Fibroblast of lung (primary cell): ENCODE results near the gene COL4A3. TPM values are rescaled to one million over a fixed set of nuclear protein-coding genes. Genes with fewer than 3 reads are reported as not detected.

ENCODE experiments used
- DNase-seq, 2 donors: peaks; one replicate each; pipeline versions ENCODE4 v3.0.0 to v3.0.0-alpha.2; 2010; ENCODE audit warnings: low read depth in 2 of 2
- H2AFZ ChIP-seq: 2 replicates; pipeline ENCODE4 v1.5.1; 2012; ENCODE audit warnings: low read length, control low read depth, inconsistent platforms
- H3K27ac ChIP-seq: 2 replicates; pipeline ENCODE4 v1.5.1; 2011; ENCODE audit warnings: low read length, control low read depth; ENCODE audit not compliant: insufficient read depth
- H3K27me3 ChIP-seq: 2 replicates; pipeline ENCODE4 v1.5.1; 2011; ENCODE audit warnings: mild to moderate bottlenecking, low read length; ENCODE audit not compliant: control insufficient read depth, insufficient read depth
- H3K36me3 ChIP-seq: 2 replicates; pipeline ENCODE4 v1.5.1; 2011; ENCODE audit warnings: low read length; ENCODE audit not compliant: control insufficient read depth, insufficient read depth
- H3K4me1 ChIP-seq: 2 replicates; pipeline ENCODE4 v1.5.1; 2011; ENCODE audit warnings: low read length; ENCODE audit not compliant: control insufficient read depth, insufficient read depth; ENCODE audit errors: extremely low read depth
- H3K4me2 ChIP-seq: 2 replicates; pipeline ENCODE4 v1.5.1; 2011; ENCODE audit warnings: low read length, control low read depth; ENCODE audit not compliant: insufficient read depth; ENCODE audit errors: extremely low read depth
- H3K4me3 ChIP-seq, 4 experiments: fragments of 200-600 bp in 1 of 4; sonication (generic) in 1 of 4; replicated peaks in 1 of 4; 2 replicates each; pipeline ENCODE4 v1.5.1; 2011 to 2016; ENCODE audit warnings: low read length in 4 of 4, low read depth in 3 of 4, mild to moderate bottlenecking in 3 of 4, control low read depth in 2 of 4, inconsistent platforms in 1 of 4, mixed read lengths in 1 of 4; ENCODE audit not compliant: insufficient read depth in 1 of 4; ENCODE audit errors: control extremely low read depth in 1 of 4
- H3K79me2 ChIP-seq: 2 replicates; pipeline ENCODE4 v1.5.1; 2012; ENCODE audit warnings: mild to moderate bottlenecking, low read length, inconsistent platforms; ENCODE audit not compliant: control insufficient read depth, insufficient read depth
- H3K9ac ChIP-seq: 2 replicates; pipeline ENCODE4 v1.5.1; 2011; ENCODE audit warnings: mild to moderate bottlenecking, low read length, control low read depth; ENCODE audit not compliant: insufficient read depth
- H3K9me3 ChIP-seq: 2 replicates; pipeline ENCODE4 v1.5.1; 2012; ENCODE audit warnings: low read depth, low read length; ENCODE audit not compliant: control insufficient read depth, insufficient read depth
- H4K20me1 ChIP-seq: 2 replicates; pipeline ENCODE4 v1.5.1; 2011; ENCODE audit warnings: low read length; ENCODE audit not compliant: control insufficient read depth, insufficient read depth; ENCODE audit errors: extremely low read depth
- EZH2 ChIP-seq: IDR thresholded peaks from 2 replicates; pipeline ENCODE4 v1.5.1; 2012; ENCODE audit warnings: low read length, control low read depth, mild to moderate bottlenecking; ENCODE audit errors: missing control alignments
- polyA plus RNA-seq, 2 donors: library from polyadenylated mRNA; depleted of rRNA in 1 of 2; stranded (reverse) in 1 of 2; unstranded in 1 of 2; fragments of >200 nt; gene quantifications; 2 replicates each; pipeline ENCODE4 v1.2.1, GENCODE V29; 2011 to 2012; ENCODE audit warnings: missing spikeins in 1 of 2
- total RNA-seq: library from RNA; depleted of rRNA; stranded (reverse); fragments of >200 nt; gene quantifications from 2 replicates; pipeline ENCODE4 v1.2.1, GENCODE V29; 2014
- TF ChIP-seq, protein P1 (sequence below), 2 donors: IDR thresholded peaks in 1 of 2; conservative IDR thresholded peaks in 1 of 2; 1 replicate in 1 of 2; 2 replicates in 1 of 2; pipeline ENCODE4 v1.5.1; 2011 to 2012; ENCODE audit warnings: low read length in 2 of 2, control low read depth in 1 of 2, inconsistent platforms in 1 of 2, low read depth in 1 of 2, mild to moderate bottlenecking in 1 of 2

Gene COL4A3
- total and polyA plus RNA-seq, 2 donors (not counting 1 experiment from before 2014, with no cell fraction given) = 0.12 to 0.33 TPM

DNA sequence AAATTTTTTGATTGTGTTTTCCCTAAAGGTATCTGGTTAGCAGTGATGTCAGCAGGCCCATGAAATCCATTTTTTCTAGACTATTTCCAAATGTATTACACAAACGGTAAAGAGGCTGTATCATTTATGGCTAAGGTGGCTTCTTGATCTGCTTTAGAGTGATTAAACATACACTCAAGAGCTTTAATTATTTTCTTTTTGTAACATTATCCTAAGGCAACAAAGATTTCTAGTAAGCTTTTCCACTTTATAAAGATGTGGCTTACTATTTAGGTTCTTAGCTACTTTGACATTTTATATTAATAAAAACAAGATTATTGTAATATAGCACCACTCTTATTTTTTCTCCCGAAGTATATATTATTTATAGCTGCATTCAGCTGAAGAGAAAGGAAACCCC lies 177.1 kb downstream of the COL4A3 start:
- Histone ChIP-seq H3K4me3 (no peak overlapping the region), H2AFZ (no peak overlapping the region), H3K4me2 (no peak overlapping the region), H3K79me2 (no peaks in the 10 kb centered on the region), H3K27me3 (no peaks in the 10 kb centered on the region), H3K4me1 (no peaks in the 10 kb centered on the region), H3K9me3 (no peaks in the 10 kb centered on the region), H3K27ac (no peak overlapping the region), H4K20me1 (no peaks in the 10 kb centered on the region), H3K9ac (no peak overlapping the region), H3K36me3 (peaks cover 4% of the 10 kb centered on the region)
- no peak for TF ChIP-seq EZH2
- TF ChIP-seq, protein P1, sequence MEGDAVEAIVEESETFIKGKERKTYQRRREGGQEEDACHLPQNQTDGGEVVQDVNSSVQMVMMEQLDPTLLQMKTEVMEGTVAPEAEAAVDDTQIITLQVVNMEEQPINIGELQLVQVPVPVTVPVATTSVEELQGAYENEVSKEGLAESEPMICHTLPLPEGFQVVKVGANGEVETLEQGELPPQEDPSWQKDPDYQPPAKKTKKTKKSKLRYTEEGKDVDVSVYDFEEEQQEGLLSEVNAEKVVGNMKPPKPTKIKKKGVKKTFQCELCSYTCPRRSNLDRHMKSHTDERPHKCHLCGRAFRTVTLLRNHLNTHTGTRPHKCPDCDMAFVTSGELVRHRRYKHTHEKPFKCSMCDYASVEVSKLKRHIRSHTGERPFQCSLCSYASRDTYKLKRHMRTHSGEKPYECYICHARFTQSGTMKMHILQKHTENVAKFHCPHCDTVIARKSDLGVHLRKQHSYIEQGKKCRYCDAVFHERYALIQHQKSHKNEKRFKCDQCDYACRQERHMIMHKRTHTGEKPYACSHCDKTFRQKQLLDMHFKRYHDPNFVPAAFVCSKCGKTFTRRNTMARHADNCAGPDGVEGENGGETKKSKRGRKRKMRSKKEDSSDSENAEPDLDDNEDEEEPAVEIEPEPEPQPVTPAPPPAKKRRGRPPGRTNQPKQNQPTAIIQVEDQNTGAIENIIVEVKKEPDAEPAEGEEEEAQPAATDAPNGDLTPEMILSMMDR (conservative IDR thresholded peaks at IDR 0.05 in 1 of 2, IDR thresholded peaks at IDR 0.05 in 1 of 2; ENCODE audit: low read depth in 1 of 2, low read length in 2 of 2) = no peak
- no peak for DNase-seq

DNA sequence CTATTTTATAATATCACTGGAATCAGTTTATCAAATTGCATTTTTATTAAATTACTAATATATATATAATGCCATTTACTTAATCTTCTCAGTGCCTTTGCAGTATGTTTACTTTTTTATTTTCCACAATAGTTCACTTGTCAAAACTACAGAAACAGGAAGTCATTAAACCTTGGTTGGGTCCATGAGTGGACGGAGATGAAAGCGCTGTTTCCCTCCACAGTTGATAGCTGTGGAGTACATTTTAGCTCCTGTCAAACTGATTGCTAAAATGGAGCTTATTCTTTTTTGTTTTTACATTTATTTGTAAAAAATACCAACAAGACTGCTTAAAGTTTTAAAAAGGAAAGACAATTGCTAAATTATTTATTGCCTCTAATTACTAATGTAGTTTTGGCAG lies 179.8 kb downstream of the COL4A3 start:
- peaks cover 5% of the 10 kb centered on the region for H3K36me3 ChIP-seq
- no peak for DNase-seq
- TF ChIP-seq, protein P1 (conservative IDR thresholded peaks at IDR 0.05 in 1 of 2, IDR thresholded peaks at IDR 0.05 in 1 of 2; ENCODE audit: low read depth in 1 of 2, low read length in 2 of 2) = no peak
- TF ChIP-seq EZH2 = no peak
- no peaks in the 10 kb centered on the region for H3K9me3 ChIP-seq
- H2AFZ ChIP-seq = no peak overlapping the region
- no peaks in the 10 kb centered on the region for H3K27me3 ChIP-seq
- no peak overlapping the region for H3K9ac ChIP-seq
- no peak overlapping the region for H3K4me3 ChIP-seq
- no peaks in the 10 kb centered on the region for H4K20me1 ChIP-seq
- H3K79me2 ChIP-seq = no peaks in the 10 kb centered on the region
- no peak overlapping the region for H3K4me2 ChIP-seq
- no peak overlapping the region for H3K27ac ChIP-seq
- no peaks in the 10 kb centered on the region for H3K4me1 ChIP-seq

DNA sequence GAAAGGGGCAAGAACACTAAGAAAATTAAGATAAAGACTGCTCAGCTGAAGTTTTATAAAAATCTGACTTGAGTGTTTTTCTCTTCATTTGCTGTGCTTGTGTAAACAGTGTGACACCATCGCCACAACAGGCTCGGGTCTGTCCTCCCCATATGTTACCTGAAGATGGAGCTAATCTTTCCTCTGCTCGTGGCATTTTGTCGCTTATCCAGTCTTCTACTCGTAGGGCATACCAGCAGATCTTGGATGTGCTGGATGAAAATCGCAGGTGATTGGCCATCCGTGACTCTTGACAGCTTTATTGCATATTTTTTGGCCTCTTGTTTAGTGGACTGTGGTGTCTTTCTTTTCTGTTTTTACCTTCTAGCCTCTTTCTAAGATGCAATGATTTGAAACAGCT lies 182.7 kb downstream of the COL4A3 start:
- peaks cover 3% of the 10 kb centered on the region for H3K36me3 ChIP-seq

More for the DNA sequence above, 182.7 kb downstream of the COL4A3 start:
- Histone ChIP-seq H3K79me2 (no peaks in the 10 kb centered on the region), H3K4me2 (no peak overlapping the region), H3K4me1 (no peaks in the 10 kb centered on the region), H2AFZ (no peak overlapping the region), H3K9me3 (no peaks in the 10 kb centered on the region), H3K4me3 (no peak overlapping the region), H4K20me1 (no peaks in the 10 kb centered on the region), H3K27me3 (no peaks in the 10 kb centered on the region), H3K9ac (no peak overlapping the region), H3K27ac (no peak overlapping the region)
- DNase-seq = no peak
- no peak for TF ChIP-seq EZH2
- TF ChIP-seq, protein P1 (conservative IDR thresholded peaks at IDR 0.05 in 1 of 2, IDR thresholded peaks at IDR 0.05 in 1 of 2; ENCODE audit: low read depth in 1 of 2, low read length in 2 of 2) = no peak
